PC-9 (cell line): ENCODE results near the gene METAP2. TPM values are rescaled to one million over a fixed set of nuclear protein-coding genes. Genes with fewer than 3 reads are reported as not detected.
"Not testable (repeated sequence)": the region's sequence is repeated elsewhere in the genome, so short reads cannot be mapped to it uniquely, and the experiment has no call there.

Experiments used
- BruUV-seq: library from RNA; stranded (reverse); fragments of 400-500 nt; replicated peaks from 2 replicates; lab custom pipeline; 2021; lab: Mats Ljungman, UMichigan
- CTCF ChIA-PET: fragments of 300-600 bp; sonication (Branson Sonifier 250); formaldehyde crosslinking; loops from one replicate; lab custom pipeline; 2022; ENCODE audit warnings: antibody characterized with exemption; lab: Charles Lee
- POLR2A ChIA-PET: fragments of 300-600 bp; sonication (Branson Sonifier 250); formaldehyde crosslinking; loops from one replicate; lab custom pipeline; 2022; ENCODE audit warnings: antibody characterized with exemption; ENCODE audit not compliant: unreplicated experiment; lab: Charles Lee
- DNase-seq, 2 experiments: peaks; one replicate each; pipeline versions ENCODE4 v3.0.0 to v3.0.0-alpha.2; 2015 to 2022; ENCODE audit warnings: mixed read lengths in 1 of 2
- H2AFZ ChIP-seq: fragments of 200-600 bp; sonication (generic); 2 replicates; pipeline ENCODE4 v1.8.1; 2017; ENCODE audit warnings: antibody characterized with exemption
- H3F3A ChIP-seq: fragments of 200-600 bp; sonication (generic); 2 replicates; pipeline ENCODE4 v1.8.1; 2017; ENCODE audit warnings: antibody characterized with exemption, mild to moderate bottlenecking, low read depth; ENCODE audit not compliant: insufficient read depth
- H3K27ac ChIP-seq: fragments of 200-600 bp; sonication (generic); 2 replicates; pipeline ENCODE4 v1.6.1; 2016; ENCODE audit warnings: mixed run types
- H3K27me3 ChIP-seq: fragments of 200-600 bp; sonication (generic); 2 replicates; pipeline ENCODE4 v1.6.1; 2016; ENCODE audit warnings: low read depth, mixed run types; ENCODE audit not compliant: insufficient read depth
- H3K36me3 ChIP-seq: fragments of 200-600 bp; sonication (generic); 2 replicates; pipeline ENCODE4 v1.6.1; 2016; ENCODE audit warnings: low read depth, mixed run types
- H3K4me1 ChIP-seq: fragments of 200-600 bp; sonication (generic); replicated peaks from 2 replicates; pipeline ENCODE4 v1.6.1; 2016; ENCODE audit warnings: mixed run types; ENCODE audit not compliant: insufficient read depth
- H3K4me2 ChIP-seq: fragments of 200-600 bp; sonication (generic); 2 replicates; pipeline ENCODE4 v1.6.1; 2017; ENCODE audit warnings: mixed run types
- H3K4me3 ChIP-seq: fragments of 200-600 bp; sonication (generic); 2 replicates; pipeline ENCODE4 v1.6.1; 2016; ENCODE audit warnings: mixed run types
- H3K79me2 ChIP-seq: fragments of 200-600 bp; sonication (generic); 2 replicates; pipeline ENCODE4 v1.6.1; 2017; ENCODE audit warnings: low read depth, mixed run types
- H3K9me2 ChIP-seq: fragments of 200-600 bp; sonication (generic); 2 replicates; pipeline ENCODE4 v1.8.1; 2017; ENCODE audit warnings: mild to moderate bottlenecking; ENCODE audit not compliant: insufficient read depth
- H3K9me3 ChIP-seq: fragments of 200-600 bp; sonication (generic); 2 replicates; pipeline ENCODE4 v1.8.1; 2016; ENCODE audit warnings: low read depth; ENCODE audit not compliant: insufficient read depth
- H4K20me1 ChIP-seq: fragments of 200-600 bp; sonication (generic); 2 replicates; pipeline ENCODE4 v1.8.1; 2017; ENCODE audit not compliant: insufficient read depth
- CTCF ChIP-seq: fragments of 200-600 bp; sonication (generic); conservative IDR thresholded peaks from 2 replicates; pipeline ENCODE4 v1.6.1; 2017; ENCODE audit warnings: mixed run types, antibody characterized with exemption, mild to moderate bottlenecking, moderate library complexity
- EZH2 ChIP-seq: fragments of 200-600 bp; sonication (generic); IDR thresholded peaks from 2 replicates; pipeline ENCODE4 v1.8.0; 2017; ENCODE audit warnings: antibody characterized with exemption, low read depth
- intact Hi-C: fragments of 100-400 bp; cut with micrococcal nuclease; formaldehyde crosslinking; loops from one replicate; pipeline ENCODE4 v1.10.0; 2022; ENCODE audit not compliant: unreplicated experiment
- total RNA-seq: library from RNA; stranded (reverse); gene quantifications from 2 replicates; pipeline ENCODE4 v1.2.3, GENCODE V29; 2021

The METAP2 gene
- total RNA-seq, 1 experiment from 2014 or later = 93.8 TPM

GRCh38 chr12:95481072-95481471 is 7.1 kb downstream of the METAP2 start:
- H3K36me3 ChIP-seq = peaks cover 34% of the 10 kb centered on the region
- H3K9me2 ChIP-seq = no peaks in the 10 kb centered on the region
- H3K27me3 ChIP-seq = no peaks in the 10 kb centered on the region
- CTCF ChIA-PET = no interaction called here
- peaks cover 31% of the 10 kb centered on the region for H4K20me1 ChIP-seq
- no peaks in the 10 kb centered on the region for H3K4me1 ChIP-seq
- H3K4me2 ChIP-seq = no peak overlapping the region
- H3F3A ChIP-seq = peaks cover 4% of the 10 kb centered on the region
- H3K79me2 ChIP-seq = peaks cover 87% of the 10 kb centered on the region
- POLR2A ChIA-PET = interaction anchor here (0.7 kb wide), 1 partner anchor 341 kb away, joined by 3 read pairs; no protein-coding TSS in a partner anchor
- no peak overlapping the region for H2AFZ ChIP-seq
- TF ChIP-seq CTCF = no peak
- no peak for TF ChIP-seq EZH2
- H3K9me3 ChIP-seq = no peaks in the 10 kb centered on the region
- no peak for DNase-seq
- intact Hi-C loops = no loop called here
- BruUV-seq = no TSS peak
- no peak overlapping the region for H3K27ac ChIP-seq
- H3K4me3 ChIP-seq = no peak overlapping the region

GRCh38 chr12:95481888-95482287 is 7.9 kb downstream of the METAP2 start:
- CTCF ChIA-PET = no interaction called here
- H3K9me3 ChIP-seq = no peaks in the 10 kb centered on the region
- H3K4me3 ChIP-seq = no peak overlapping the region
- H3K4me2 ChIP-seq = no peak overlapping the region
- TF ChIP-seq CTCF (no peak), EZH2 (no peak)
- POLR2A ChIA-PET = no interaction called here
- H3K4me1 ChIP-seq = no peaks in the 10 kb centered on the region
- no peaks in the 10 kb centered on the region for H3K9me2 ChIP-seq
- intact Hi-C loops = no loop called here
- no peak overlapping the region for H2AFZ ChIP-seq
- H3K27ac ChIP-seq = no peak overlapping the region
- no TSS peak for BruUV-seq
- H3K36me3 ChIP-seq = peaks cover 36% of the 10 kb centered on the region
- peaks cover 5% of the 10 kb centered on the region for H3F3A ChIP-seq
- no peak for DNase-seq
- H4K20me1 ChIP-seq = peaks cover 31% of the 10 kb centered on the region
- peaks cover 82% of the 10 kb centered on the region for H3K79me2 ChIP-seq
- H3K27me3 ChIP-seq = no peaks in the 10 kb centered on the region

GRCh38 chr12:95482564-95482963 is 8.6 kb downstream of the METAP2 start:
- H3K27me3 ChIP-seq, H3F3A ChIP-seq, DNase-seq, H2AFZ ChIP-seq, H3K4me3 ChIP-seq, H3K9me2 ChIP-seq, H3K27ac ChIP-seq, H3K4me1 ChIP-seq, POLR2A ChIA-PET, CTCF ChIA-PET, H3K4me2 ChIP-seq, intact Hi-C loops, H3K9me3 ChIP-seq, BruUV-seq: not testable (repeated sequence)
- peaks cover 31% of the 10 kb centered on the region for H4K20me1 ChIP-seq
- peaks cover 32% of the 10 kb centered on the region for H3K36me3 ChIP-seq
- H3K79me2 ChIP-seq = peaks cover 75% of the 10 kb centered on the region

- CTCF ChIA-PET = no interaction called here
- no TSS peak for BruUV-seq
- intact Hi-C loops = no loop called here
- H3K27me3 ChIP-seq = no peaks in the 10 kb centered on the region
- H3K4me1 ChIP-seq = no peaks in the 10 kb centered on the region
- no peaks in the 10 kb centered on the region for H3K9me3 ChIP-seq
- no peak for TF ChIP-seq EZH2
- TF ChIP-seq CTCF = no peak
- DNase-seq = no peak
- no peak overlapping the region for H3K4me2 ChIP-seq
- peaks cover 14% of the 10 kb centered on the region for H3F3A ChIP-seq
- H2AFZ ChIP-seq = no peak overlapping the region
- no peak overlapping the region for H3K4me3 ChIP-seq
- H3K79me2 ChIP-seq = peaks cover 65% of the 10 kb centered on the region
- H3K9me2 ChIP-seq = no peaks in the 10 kb centered on the region
- POLR2A ChIA-PET = no interaction called here
- no peak overlapping the region for H3K27ac ChIP-seq
- peaks cover 32% of the 10 kb centered on the region for H4K20me1 ChIP-seq
- H3K36me3 ChIP-seq = peaks cover 36% of the 10 kb centered on the region
These were observed 10.6 kb downstream of the METAP2 start for GRCh38 chr12:95484524-95484923.
